ENCODE data around the gene DBF4B. TPM values are rescaled to one million over a fixed set of nuclear protein-coding genes. Genes with fewer than 3 reads are reported as not detected.

The DBF4B gene
- total and polyA plus RNA-seq, 12 donors, result 1.9 to 10.5 (median 4.7) TPM

- Histone ChIP-seq H3K4me1 (replicated peaks in 1 of 2) (no peaks in the 10 kb centered on the region), H3K27me3 (no peaks in the 10 kb centered on the region), H3K27ac (peak overlapping the region in 2 of 5 donors; percentile 56 to 73), H3K4me3 (no peak overlapping the region), H3K9me3 (replicated peaks in 1 of 3) (no peaks in the 10 kb centered on the region), H3K36me3 (replicated peaks in 1 of 2) (no peaks in the 10 kb centered on the region)
- DNase-seq, result peak in 1 of 7 donors; percentile 33
- WGBS, 4 donors, result 59 to 64% (median 62%) methylated on average over 10 of the region's 10 CpGs
- intact Hi-C loops (cut with DNase I), result no loop called here
- no peak for TF ChIP-seq POLR2A (IDR thresholded peaks at IDR 0.05)
- TF ChIP-seq, protein P1, sequence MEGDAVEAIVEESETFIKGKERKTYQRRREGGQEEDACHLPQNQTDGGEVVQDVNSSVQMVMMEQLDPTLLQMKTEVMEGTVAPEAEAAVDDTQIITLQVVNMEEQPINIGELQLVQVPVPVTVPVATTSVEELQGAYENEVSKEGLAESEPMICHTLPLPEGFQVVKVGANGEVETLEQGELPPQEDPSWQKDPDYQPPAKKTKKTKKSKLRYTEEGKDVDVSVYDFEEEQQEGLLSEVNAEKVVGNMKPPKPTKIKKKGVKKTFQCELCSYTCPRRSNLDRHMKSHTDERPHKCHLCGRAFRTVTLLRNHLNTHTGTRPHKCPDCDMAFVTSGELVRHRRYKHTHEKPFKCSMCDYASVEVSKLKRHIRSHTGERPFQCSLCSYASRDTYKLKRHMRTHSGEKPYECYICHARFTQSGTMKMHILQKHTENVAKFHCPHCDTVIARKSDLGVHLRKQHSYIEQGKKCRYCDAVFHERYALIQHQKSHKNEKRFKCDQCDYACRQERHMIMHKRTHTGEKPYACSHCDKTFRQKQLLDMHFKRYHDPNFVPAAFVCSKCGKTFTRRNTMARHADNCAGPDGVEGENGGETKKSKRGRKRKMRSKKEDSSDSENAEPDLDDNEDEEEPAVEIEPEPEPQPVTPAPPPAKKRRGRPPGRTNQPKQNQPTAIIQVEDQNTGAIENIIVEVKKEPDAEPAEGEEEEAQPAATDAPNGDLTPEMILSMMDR (IDR thresholded peaks at IDR 0.05), result no peak
Observed at GRCh38 chr17:44794851-44795413, 86.5 kb downstream of the DBF4B start.

DNA sequence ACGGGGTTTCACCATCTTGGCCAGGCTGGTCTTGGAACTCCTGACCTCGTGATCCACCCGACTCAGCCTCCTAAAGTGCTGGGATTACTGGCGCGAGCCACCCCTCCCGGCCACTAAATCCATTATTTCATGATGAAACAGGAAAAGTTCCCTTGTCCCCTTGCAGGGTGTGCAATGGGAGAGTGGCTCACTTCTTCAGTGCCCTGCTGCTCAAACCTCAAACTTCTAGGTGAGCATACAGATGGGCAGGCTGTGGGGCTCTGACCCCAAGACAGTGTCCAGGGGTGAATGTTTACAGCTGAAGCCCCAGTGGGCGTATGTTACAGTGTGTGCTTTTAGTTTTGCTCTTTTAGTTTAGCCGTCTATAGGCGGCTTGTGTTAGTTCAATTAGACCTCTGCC lies 87.0 kb downstream of the DBF4B start:
- no peak overlapping the region for H3K4me3 ChIP-seq
- WGBS, 4 donors, result 78 to 90% (median 84%) methylated on average over 8 to 9 of the region's 9 CpGs
- H3K9me3 ChIP-seq (replicated peaks in 1 of 3), result no peaks in the 10 kb centered on the region
- DNase-seq, result no peak
- peak overlapping the region in 2 of 5 donors; percentile 56 to 73 for H3K27ac ChIP-seq
- intact Hi-C loops (cut with DNase I), result no loop called here
- no peaks in the 10 kb centered on the region for H3K27me3 ChIP-seq
- H3K36me3 ChIP-seq (replicated peaks in 1 of 2), result no peaks in the 10 kb centered on the region
- H3K4me1 ChIP-seq (replicated peaks in 1 of 2), result no peaks in the 10 kb centered on the region
- TF ChIP-seq, protein P1 (IDR thresholded peaks at IDR 0.05), result no peak
- no peak for TF ChIP-seq POLR2A (IDR thresholded peaks at IDR 0.05)

- Histone ChIP-seq H3K4me1 (replicated peaks in 1 of 2) (no peaks in the 10 kb centered on the region), H3K36me3 (replicated peaks in 1 of 2) (no peaks in the 10 kb centered on the region), H3K27me3 (no peaks in the 10 kb centered on the region), H3K4me3 (no peak overlapping the region), H3K9me3 (replicated peaks in 1 of 3) (no peaks in the 10 kb centered on the region), H3K27ac (no peak overlapping the region)
- 69 to 89% (median 81%) methylated on average over 2 to 10 of the region's 10 CpGs for WGBS, 4 donors
- TF ChIP-seq, protein P1 (IDR thresholded peaks at IDR 0.05), result no peak
- TF ChIP-seq POLR2A (IDR thresholded peaks at IDR 0.05), result no peak
- intact Hi-C loops (cut with DNase I), result no loop called here
- no peak for DNase-seq
Observed at GRCh38 chr17:44795928-44796327, 87.5 kb downstream of the DBF4B start.

DNA sequence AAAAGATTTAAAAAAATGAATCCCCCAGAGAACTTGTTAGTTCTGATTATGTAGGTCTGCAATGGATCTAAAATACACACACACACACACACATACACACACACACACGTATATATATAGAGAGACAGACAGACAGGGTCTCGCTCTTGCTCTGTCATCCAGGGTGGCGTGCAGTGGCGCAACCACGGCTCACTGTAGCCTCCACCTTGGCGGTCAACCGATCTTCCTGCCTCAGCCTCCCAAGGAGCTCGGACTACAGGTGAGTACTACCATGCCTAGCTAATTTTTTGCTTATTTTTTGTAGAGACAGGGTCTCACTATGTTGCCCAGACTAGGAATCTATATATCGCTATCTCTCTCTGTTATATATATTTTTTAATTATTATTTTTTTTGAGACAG lies 88.3 kb downstream of the DBF4B start:
- no peaks in the 10 kb centered on the region for H3K4me1 ChIP-seq (replicated peaks in 1 of 2)
- WGBS, 4 donors, result 91 to 95% (median 92%) methylated on average over 9 of the region's 9 CpGs
- TF ChIP-seq, protein P1 (IDR thresholded peaks at IDR 0.05), result no peak
- no peak for TF ChIP-seq POLR2A (IDR thresholded peaks at IDR 0.05)
- H3K4me3 ChIP-seq, result no peak overlapping the region
- H3K9me3 ChIP-seq (replicated peaks in 1 of 3), result no peaks in the 10 kb centered on the region
- H3K36me3 ChIP-seq (replicated peaks in 1 of 2), result no peaks in the 10 kb centered on the region
- intact Hi-C loops (cut with DNase I), result no loop called here
- no peak overlapping the region for H3K27ac ChIP-seq
- DNase-seq, result no peak
- no peaks in the 10 kb centered on the region for H3K27me3 ChIP-seq
